Activated T-helper 9 cell treated with anti-CD3 and anti-CD28 coated beads, Interleukin-2, amount 50 U/mL, for 16 hours (primary cell): ENCODE results near the gene ASPDH.

Source experiments
- DNase-seq: peaks from one replicate; pipeline ENCODE4 v3.0.0-alpha.2; 2020; ENCODE audit warnings: low read depth

The ASPDH gene

DNA sequence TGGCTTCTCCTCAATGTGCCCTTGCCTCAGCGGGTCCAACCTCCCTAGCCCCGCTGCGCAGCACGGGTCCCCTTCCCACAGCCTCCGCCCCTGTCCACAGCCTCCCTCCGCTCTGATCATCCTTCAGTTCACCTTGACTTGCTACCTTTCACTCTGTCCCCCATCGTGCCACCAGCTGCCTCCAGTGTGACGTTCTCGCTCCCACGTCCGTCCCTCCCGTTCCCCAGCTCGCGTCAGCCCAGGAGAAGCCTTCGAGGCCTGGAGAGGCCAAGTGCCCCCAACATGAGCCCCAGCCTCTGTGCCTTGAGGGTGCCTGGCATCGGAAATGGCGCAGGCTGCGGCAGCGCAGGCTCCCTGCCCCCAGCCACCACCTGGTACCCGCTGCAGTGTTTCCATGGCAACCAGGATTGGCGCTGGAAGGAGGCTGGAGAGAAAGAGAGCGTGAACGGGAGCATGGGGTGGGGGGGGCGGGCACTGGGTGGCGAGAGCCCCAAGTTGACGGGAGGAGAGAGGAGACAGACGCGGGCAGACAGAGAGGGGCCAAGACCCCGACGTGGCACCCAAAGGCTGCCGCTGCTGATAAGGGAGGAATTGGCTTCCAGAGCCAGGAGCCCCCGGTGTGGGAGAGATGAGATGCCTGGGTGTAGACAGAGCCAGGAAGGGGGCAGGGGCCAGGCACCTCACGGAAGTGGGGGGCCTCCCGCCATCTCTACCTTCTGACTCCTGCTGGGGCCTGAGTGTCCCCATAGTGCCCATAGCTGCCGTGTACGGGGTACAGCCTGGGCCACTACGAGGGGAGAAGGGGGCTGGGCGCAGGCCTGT is 844 bp upstream of the ASPDH start:
- no peak for DNase-seq

DNA sequence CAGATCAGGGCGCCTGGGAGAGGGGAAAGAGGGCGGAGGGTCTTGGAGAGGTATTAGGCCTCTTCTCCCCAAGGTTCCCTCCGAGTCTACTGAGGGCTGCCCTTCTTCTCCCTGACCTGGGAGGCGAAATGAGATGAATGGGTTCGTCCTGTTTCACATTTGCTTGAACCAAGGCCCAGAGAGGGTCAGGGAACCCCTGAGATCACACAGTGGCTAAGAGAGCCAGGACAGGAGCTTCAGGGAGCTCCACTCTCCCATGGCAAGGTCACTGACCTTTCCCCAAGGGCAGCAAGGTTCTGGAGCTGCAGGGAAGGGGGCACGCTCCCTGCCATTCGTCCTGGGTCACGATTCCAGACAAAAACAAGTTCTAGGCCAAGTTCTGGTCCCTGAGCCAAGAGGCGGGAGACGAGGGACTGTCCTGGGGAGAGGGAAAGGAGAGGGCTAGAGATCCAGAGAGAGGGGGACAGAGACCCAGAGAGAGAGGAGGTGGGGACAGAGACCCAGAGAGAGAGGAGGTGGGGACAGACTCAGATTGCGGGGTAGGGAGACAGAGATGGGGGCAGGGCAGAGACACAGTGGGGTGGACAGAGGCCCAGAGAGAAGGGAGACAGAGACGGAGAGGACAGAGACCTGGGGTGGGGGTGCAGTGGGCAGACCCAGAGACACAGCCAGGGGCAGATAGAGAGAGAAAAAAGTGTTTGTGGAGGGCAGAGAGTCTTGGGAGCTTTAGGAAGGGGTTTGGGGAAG is 541 bp downstream of the ASPDH start:
- no peak for DNase-seq

GRCh38 chr19:50512112-50512998 is 1.4 kb downstream of the ASPDH start:
- no peak for DNase-seq

DNA sequence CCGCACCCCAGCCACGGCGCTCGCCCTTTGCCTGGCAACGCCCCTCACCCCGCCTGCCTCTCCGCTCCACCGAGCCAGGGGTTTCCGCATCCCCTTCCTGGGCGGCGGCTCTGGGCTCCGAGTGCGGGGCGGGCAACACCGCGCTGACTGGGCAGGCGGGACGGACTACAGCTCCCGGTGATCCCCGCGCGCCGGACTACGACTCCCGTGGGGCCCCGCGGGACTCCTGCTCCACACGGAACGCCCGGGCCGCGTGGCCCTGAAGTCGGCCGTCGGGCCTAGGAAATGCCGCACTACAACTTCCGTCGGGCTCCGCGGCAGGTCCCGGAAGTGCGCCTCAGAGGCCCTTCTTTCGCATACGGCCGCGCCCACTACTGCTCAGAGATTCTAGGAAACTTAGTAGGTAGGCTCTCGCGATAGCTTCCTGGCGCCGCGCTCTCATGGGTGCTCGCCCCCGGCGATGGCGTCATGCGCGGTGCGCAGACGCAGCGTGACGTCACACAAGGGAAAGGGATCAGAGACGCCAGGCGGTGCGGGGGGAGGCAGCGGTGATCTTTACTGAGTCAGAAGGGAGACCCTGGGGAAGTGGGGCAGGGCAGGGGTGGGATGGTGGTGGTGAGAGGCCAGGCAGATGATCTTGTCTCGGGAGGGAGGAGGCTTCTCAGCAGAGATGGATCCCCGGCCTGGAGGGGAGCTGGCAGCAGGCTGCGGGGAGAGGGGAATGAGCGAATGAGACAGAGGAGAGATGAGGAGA is 2.5 kb downstream of the ASPDH start, which contains the start of gene JOSD2:
TSS of gene JOSD2 (minus strand) at position 123 of the 754 bp plus-strand sequence. CDS start 760 bp downstream, outside the sequence.
- DNase-seq = peak; percentile 97

DNA sequence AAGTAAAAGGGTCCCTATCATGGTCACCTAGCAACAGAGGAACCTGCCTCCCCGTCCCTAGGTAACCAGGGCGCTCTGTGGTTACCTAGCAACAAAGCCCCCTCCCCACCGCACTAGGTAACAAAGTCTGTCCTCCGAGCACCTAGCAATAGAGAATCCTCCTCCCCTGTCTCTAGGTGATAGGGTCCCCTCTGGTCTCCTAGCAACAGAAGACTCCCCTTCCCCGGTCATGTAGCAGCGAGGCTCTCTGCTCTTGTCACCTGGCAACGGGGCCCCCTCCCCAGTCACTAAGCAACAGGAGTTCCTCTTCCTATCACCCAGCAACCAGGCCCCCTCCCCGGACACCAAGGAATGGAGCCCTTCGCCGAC is 3.0 kb downstream of the ASPDH start:
- no peak for DNase-seq

- DNase-seq = no peak
Observed at GRCh38 chr19:50510121-50510670, 3.5 kb downstream of the ASPDH start.

DNA sequence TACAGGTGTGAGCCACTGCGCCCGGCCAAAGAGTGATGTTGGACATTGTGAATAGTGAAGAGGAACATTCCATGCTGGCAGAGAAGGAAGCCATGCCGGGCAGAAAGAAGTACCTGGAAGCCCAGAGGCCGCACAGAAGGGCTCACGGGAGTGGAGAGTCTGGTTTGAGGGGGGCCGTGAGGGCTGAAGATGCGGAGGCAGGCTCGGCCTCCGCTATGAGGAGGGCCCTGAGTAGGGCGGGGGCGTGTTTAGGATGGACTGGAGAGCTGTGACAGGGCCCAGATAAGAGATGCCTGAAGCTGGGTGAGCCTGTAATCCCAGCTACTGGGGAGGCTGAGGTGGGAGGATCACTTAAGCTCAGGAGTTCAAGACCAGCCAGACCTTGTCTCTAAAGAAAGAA is 4.3 kb downstream of the ASPDH start:
- no peak for DNase-seq

DNA sequence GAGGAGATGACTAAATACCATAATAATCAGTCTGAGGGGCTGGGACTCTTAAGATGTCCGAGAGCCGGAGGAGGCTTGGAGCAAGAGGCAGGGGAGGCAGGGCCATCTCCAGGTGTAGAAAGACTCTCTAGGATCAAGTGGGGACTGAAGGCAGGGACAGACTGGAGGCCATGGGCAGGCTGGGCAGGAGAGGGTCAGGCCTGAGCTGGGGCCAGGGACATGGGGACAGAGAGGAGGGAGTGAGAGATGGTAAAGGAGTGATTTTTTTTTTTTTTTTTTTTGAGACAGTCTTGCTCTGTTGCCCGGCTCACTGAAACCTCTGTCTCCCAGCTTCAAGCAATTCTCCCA is 4.9 kb downstream of the ASPDH start:
- DNase-seq = no peak

- no peak for DNase-seq
Observed at GRCh38 chr19:50507376-50507775, 6.3 kb downstream of the ASPDH start.

DNA sequence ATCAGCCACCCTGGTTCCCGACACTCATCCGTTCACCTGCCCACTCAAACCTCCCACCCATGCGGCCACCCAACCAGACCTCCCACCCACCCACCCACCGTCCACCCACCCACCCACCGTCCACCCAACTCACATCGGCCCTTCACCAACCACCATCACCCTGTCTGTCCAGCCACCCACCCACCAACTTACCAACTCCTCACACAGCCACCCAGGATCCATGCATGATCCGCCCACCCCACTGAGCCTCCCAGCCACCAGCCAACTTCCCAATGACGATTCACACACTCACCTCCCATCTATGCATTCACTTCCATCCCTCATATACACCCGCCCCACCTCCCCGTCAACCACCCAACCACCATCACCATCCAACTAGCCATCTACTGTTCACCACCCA is 7.0 kb downstream of the ASPDH start:
- DNase-seq = no peak

DNA sequence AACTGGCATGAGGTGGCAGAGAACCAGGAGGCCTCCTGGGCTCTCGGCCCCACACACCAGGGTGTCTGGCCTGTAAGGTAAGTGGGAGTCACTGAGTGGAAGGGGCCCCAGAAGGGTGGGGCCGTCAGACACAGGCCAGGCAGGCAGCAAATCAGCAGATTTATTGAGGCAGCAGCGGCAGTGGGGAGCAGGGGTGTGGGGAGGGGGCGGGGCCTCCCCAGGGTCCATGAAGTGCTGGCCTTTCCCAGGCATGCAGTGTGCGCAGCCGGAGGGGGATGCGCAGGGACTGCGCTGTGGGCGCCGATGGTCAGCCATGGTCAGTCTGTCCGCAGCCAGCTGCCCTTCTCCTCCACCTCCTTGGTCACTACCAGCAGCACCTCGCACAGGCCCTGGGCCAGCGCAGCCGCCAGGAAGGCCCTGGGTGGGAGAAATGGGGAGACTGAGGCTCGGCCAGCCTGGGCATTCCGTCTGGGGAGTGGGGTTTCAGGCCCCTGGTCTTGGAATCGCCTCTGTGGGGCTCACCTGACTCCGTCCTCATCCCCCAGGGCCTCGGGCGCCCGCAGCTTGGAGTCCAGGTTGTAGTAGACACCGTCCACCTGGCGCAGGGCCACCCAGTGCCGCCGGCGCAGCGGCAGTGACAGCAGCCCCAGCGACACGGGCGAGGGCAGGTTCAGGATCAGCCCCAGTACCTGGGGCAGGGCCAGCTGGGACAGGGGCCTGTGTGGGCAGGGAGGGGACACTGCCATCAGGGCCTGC is 7.7 kb downstream of the ASPDH start:
- no peak for DNase-seq

- no peak for DNase-seq
Observed at GRCh38 chr19:50501568-50502475, 11.9 kb downstream of the ASPDH start.

DNA sequence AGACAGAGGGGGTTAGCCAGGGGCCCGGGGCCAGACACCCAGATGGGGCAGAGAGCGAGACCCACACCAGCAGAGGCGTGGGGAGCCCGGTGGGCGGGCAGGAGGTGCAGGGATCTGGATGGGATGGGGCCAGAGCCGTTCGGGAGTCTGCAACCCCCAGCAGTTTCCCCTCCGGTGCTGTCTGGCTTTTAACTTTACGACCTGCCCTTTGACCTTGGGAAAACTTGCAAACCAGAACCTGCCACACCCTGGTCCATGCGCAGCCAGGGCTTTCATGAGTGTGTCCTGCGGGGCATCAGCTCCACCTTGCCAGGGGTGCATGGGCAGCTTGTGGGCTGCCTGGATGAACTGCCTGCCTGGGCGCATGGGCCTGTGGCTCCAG is 12.5 kb downstream of the ASPDH start:
- DNase-seq = no peak

DNA sequence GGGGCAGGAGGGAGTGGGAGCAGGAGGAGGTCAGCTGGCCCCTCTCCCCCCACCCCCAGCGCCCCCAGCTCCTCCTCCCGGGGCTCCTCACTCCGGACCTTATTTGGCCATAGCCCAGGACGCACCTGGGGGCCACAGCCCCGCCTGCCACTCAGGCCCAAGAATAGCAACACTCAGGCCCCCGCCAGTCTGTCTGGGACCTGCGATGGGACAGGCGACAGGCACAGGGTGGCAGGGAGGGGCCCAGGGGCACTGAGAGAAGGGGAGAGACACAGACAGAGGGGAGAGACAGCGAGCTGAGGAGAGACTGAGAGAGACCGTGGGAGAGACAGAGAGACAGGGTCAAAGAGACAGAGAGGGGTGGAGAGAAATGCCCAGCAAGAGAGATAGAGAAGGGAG is 13.0 kb downstream of the ASPDH start:
- no peak for DNase-seq

GRCh38 chr19:50500060-50500752 is 13.5 kb downstream of the ASPDH start:
- no peak for DNase-seq

GRCh38 chr19:50498219-50499056 is 15.3 kb downstream of the ASPDH start:
- no peak for DNase-seq

DNA sequence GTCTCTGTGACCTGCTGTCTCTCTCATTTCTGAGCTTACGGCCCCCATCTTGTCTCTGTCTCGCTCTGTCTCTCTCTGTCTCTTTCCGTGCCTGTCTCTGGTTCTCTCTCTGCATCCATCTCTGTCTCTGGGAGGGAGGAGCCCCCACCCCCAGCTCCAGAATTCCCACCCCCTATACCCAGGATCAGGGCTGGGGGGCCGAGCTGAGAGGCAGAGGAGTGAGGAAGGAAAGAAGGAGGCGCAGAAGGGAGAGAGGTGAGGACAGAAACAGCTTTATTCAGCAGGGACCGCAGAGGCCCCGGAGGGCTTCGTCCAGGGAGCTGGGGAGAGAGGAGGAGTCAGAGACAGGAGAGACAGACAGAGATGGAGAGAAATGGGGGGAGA is 16.7 kb downstream of the ASPDH start:
- DNase-seq = no peak
